Measurements from ENCODE around the gene CSF1R. TPM values are rescaled to one million over a fixed set of nuclear protein-coding genes. Genes with fewer than 3 reads are reported as not detected.
"Not testable (repeated sequence)": the region's sequence is repeated elsewhere in the genome, so short reads cannot be mapped to it uniquely, and the experiment has no call there.

Gene CSF1R
- total RNA-seq, 1 donor from 2014 or later = 15.2 TPM

DNA sequence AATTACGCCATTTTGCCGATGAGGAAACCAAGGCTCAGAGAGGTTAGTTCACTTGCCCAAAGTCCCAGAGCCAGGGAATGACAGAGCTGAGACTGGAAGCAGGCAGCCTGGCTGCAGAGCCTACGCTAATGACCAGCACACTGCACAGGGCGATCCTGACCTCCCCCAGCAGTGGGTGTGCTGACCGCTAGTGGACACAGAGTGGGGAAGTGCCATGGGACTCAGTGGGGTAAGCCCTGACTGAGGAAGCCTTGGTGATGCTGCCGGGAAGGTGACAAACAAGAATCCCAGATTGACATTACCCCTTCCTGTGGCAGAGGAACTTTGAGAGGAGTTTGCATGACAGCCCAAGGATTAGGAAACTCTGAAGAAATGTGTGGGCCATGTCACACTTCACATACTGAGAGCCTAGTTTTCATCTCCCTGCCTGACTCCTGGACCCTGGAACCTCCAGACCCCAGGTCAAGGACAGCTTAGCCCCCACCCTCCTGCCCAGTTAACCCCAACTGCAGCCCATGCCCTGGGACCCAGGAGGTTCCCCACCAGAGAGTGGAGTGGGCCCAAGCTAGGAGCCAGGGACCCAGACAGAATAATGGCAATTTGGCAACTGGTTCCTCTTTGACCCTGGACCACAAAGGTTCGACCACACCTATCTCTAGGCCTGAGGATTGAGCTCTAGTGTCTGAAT, 19.7 kb upstream of the CSF1R start:
- DNase-seq (ENCODE audit: low spot score) (no peak), ATAC-seq (peak; percentile 62)

- ATAC-seq = no peak
- no peak for DNase-seq (ENCODE audit: low spot score)
These were observed 18.2 kb upstream of the CSF1R start for GRCh38 chr5:150104550-150104870.

DNA sequence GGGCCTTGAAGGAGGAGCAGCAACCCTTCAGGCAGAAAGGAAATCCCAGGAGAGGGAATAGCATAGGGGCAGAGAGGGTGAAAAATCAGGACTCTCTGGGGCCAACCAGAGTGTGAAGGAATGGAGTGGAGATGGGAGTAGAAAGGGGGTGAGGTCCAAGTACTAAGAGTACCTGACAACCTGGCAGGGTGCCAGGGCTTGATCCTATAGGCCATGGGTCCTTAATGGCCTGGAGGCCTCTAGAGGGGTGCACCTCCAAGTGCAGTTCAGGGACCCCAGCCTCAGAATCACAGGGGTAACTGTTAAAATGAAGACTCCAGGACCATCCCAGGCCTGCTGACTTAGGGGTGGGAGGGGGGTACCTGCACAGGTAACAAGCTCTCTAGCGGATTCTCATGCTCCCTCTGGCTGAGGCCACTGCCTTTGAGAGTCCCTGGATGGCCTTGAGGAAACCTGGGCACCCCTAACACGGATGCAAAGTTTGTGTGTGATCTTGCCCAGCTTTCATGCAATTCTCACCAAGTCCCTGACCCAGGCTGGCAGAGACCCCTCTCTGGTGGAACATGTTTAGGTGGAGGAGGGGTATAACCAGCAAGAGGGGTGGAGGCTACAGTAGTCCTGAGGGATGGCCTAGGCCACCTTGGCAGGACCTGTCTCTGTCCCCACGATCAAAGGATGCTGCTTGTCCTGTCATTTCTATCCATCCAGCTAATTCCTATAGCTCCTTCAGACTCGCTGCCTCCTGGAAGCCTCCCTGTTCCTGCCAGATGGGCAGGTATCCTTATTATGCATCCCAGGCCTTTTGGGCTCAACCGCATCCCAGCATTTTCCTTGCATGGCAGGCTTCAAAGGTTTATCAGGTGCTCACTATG, 17.6 kb upstream of the CSF1R start:
- peak; percentile 44 for DNase-seq (ENCODE audit: low spot score)
- ATAC-seq = no peak

DNA sequence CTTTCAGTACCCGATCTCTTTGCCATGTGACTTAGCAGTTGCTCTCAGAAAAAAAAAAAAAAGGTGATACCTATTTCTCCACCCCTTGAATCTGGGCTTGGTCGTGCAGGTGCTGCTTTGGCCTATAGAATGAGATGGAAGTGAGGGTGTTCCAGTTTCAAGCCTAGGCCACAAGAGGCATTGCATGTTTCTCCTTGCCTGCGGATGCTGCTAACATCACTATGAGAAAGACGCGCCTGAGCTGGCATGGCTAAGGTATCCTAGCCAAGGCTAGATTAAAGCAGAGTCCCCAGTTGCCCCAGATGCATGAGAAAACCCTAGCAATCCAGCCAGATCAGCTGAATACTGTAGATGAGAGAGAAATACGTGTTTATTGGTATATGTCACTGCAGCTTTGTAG, 14.7 kb upstream of the CSF1R start:
- DNase-seq (ENCODE audit: low spot score) (no peak), ATAC-seq (no peak)

- DNase-seq (ENCODE audit: low spot score) = no peak
- ATAC-seq = no peak
These were observed 10.8 kb upstream of the CSF1R start for GRCh38 chr5:150097152-150097551.

DNA sequence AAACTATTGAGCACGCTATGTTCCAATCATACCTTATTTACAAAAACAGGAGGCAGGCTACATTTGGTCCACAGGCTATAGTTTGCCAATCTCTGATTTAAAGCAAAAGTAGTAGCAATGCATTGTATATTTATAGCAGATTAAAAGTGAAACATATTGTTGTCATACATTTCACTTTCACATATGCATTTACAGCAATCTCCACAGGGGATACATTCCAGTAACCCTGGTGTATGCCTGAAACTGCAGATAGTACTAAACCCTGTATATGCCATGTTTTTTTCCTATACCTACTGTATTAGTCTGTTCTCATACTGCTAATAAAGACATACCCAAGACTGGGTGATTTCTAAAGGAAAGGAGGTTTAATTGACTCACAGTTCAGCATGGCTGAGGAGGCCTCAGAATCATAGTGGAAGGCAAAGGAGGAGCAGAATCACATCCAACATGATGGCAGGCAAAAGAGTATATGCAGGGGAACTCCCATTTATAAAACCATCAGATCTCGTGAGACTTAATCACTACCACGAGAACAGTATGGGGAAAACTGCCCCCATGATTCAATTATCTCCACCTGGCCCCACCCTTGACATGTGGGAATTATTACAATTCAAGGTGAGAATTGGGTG, 5.9 kb upstream of the CSF1R start:
- DNase-seq (ENCODE audit: low spot score) (no peak), ATAC-seq (no peak)

- DNase-seq (ENCODE audit: low spot score) (peak; percentile 30), ATAC-seq (no peak)
These were observed 1.0 kb downstream of the CSF1R start for GRCh38 chr5:150085191-150085912.

DNA sequence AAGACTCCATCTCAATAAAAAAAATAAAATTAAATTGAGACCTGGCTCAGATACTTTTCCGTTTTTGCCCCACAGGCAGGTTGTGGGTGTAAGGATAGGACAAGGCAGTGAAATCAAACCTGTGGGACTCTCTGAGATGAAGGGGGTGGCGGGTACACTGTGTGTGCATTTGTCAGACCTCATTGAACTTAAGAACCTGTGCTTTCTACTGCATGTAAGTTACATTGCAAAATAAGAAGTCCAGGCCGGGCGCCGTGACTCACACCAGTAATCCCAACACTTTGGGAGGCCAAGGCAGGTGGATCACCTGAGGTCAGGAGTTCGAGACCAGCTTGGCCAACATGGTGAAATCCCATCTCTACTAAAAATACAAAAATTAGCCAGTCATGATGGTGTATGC, 1.6 kb downstream of the CSF1R start:
- not testable (repeated sequence) for ATAC-seq
- DNase-seq (ENCODE audit: low spot score) = peak; percentile 21

- ATAC-seq = peak; percentile 14
- DNase-seq (ENCODE audit: low spot score) = peak; percentile 35
These were observed 3.5 kb downstream of the CSF1R start for GRCh38 chr5:150082889-150083288.

DNA sequence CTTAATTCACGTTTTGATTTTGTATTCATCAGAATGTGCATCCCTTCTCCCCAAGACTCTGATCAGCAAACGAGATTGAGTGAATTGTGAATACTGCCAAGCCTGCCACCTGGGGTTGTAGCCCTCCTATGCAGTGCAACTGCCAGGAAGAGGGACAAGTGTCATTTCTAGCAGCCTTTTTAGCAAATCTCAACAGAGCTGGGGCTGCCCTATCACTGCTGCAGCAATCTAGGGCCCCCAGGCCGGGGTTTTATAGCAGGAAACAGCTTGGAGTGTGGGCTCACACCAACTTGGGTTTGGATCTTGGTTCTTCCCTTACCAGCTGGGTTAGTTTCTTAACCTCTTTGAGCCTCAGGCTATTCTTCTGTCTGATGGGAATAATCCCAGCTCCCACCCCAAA, 4.0 kb downstream of the CSF1R start:
- DNase-seq (ENCODE audit: low spot score) = no peak
- ATAC-seq = no peak

DNA sequence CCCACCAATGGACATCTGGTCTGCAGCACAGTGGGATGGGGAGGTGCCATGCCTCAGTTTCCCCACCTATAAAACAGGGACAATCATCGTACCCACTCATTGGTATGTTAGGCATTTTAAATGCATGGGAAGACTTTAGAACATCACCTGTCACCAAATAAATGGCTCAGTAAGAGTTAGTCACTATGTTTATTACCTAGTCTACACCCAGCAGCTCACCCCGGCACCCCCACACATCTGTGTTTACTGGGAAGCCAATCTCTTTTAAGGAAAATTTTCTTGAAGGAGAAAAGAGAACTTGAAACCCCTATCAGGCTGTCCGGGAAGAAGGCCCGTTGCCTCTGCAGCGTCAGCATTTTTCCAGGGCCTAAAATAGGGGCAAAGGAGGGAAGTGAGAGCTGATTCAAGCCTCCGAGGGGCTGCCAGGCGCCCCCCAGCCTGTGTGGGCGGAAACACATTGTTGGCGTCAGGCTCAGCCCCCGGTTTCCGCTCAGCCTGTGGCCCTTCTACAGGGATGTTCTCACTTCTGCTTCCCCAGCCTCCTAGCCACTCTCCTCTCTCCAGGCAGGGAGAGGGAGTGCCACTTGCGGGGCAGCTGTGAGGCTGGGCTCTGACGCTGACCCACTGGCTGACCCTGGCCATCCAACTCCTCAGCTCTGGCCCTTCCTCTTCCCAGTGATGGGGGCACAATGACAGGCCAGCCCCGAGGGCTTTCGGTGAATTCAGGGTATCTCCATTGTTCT, 4.6 kb downstream of the CSF1R start:
- ATAC-seq (peak; percentile 66), DNase-seq (ENCODE audit: low spot score) (peak; percentile 49)

DNA sequence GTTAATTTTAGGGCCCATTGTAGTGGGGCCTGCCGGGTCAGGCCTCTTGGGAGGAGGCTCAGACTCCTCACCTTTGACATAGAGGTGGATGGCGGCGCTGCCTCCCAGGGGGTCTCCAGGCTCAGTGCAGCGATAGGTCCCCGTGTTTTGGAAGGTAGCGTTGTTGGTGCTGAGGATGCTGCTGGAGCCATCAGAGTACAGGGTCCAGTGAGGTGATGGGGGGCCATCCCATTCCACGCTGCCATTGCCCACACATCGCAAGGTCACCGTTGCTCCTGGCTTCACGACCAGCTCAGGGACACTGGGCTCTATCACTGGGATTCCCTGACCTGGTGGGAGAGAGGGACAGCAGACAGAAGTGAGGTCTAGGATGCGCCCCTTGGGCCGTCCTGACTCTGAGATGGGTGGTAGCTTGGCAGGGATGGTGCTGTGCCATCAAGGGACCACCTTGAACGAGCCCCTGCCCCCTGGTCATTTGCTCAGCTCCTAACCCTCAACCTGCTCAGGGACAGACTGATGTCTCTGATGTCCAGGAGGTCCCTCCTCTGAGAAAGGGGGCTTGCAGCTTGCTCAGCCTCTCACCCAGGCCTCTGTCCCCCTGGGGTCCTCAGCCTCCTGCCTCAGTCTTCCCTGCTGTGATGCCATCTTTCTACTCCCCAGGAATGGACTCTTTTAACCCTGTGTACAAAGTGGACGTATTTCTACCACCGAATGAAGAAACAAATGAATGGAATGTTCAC, 5.5 kb downstream of the CSF1R start:
- ATAC-seq = no peak

DNA sequence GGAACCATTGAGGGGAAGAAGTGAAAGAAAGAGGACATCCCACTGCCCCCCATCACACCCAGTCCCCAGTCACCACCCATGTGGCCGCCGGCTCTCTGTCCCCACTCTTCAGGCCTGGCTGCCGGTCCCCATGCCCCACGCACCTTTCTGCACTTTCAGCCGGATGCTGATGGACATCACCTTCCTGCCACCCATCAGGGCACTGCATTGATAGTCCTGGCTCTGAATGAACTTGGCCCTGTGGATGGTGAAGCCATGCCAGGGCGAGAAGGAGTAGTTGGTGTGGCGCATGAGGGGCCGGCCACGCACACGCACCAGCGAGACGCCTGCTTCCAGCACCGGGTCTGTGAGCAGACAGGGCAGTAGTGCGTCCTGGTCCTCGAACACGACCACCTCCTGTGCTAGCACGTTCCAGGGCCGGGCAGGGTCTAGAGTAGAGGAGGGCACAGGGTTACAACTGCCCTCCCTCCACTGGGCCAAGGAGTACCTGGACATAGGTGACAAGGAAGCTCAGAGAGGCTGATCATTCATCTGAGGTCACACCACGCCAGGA, 6.4 kb downstream of the CSF1R start:
- no peak for ATAC-seq

More for the DNA sequence above, 5.5 kb downstream of the CSF1R start:
- DNase-seq (ENCODE audit: low spot score) = no peak

DNA sequence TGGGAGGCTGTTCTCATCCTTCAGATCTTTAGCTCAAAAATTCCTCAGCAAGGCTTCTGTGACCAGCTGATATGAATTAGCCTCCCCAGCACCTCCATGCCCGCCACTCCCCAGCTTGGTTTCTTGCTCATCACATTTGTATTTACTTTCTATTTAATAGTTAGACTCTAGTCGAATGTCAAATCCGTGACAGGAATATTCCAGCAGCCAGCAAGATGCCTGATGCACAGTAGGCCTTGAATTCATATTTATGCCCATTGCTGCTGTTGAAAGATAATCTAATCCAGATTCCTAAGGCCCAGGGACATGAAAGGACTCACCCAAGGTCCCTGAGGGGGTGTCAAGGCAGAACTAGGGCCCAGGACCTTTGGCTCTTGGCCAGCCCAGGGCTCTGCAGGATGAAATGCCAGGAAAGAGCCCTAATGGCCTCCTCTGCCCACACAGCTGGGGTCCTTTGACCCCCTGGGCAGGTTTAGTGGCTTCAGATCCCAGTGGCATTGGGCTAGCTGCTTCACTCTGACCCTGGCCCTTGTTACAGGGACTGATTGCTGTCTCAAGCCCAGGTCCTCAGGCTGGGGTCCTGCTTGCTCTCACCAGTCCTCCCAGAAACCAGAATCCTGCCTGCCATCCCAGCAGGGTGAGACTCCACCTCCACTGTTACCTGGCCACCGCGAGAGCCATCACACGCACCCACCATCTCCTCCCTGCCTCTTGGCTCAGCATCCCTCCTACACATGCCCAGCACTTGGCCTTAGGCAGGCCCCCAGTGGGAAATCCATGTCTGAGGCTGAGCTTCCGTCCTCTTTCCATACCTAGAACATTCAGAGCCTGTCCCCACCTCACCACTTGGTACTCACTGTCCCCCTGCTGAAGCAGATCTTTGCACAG, 7.3 kb downstream of the CSF1R start:
- peak; percentile 31 for DNase-seq (ENCODE audit: low spot score)
- ATAC-seq = no peak

More for the DNA sequence above, 6.4 kb downstream of the CSF1R start:
- DNase-seq (ENCODE audit: low spot score) = peak; percentile 36

GRCh38 chr5:150077996-150078801, 8.2 kb downstream of the CSF1R start:
- DNase-seq (ENCODE audit: low spot score) (peak; percentile 32), ATAC-seq (no peak)

DNA sequence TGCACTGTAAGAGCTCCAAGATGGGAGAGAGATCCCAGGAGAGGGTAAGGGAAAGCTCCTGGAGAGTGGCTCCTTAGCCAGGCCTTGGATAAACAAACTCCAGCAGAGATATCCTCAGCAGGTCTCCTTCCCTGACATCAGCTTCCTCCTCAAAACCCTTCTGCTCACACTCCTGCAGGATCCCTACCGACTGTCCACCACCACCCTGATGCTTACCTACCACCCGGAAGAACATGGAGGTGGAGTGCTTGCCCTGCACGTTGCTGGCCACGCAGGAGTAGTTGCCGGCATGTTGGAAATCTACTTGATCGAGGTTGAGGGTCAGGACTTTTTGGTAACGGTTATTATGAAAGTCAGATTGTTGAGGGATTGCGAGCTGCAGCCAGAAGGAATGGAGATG, 9.3 kb downstream of the CSF1R start:
- DNase-seq (ENCODE audit: low spot score) (no peak), ATAC-seq (no peak)

GRCh38 chr5:150075806-150076205, 10.5 kb downstream of the CSF1R start:
- ATAC-seq (no peak), DNase-seq (ENCODE audit: low spot score) (peak; percentile 33)

DNA sequence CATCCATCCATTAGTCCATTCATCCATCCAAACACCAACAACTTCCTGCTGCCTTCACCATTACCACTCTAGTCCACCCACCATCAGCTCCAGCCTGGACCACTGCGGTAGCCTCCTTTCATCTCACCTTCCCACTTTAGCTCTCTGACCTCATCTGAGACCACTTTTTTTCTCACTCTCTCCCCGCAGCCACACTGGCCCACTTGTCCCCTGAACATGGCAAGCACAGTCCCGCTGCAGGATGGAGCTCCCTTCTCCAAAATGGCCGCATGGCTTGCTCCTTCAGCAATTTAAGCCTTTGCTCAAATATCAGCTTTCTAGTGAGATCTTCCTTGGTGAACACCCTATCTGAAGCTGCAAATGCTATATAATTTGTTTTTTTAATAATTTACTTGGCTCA, 11.1 kb downstream of the CSF1R start:
- no peak for DNase-seq (ENCODE audit: low spot score)

More for the DNA sequence above, 11.1 kb downstream of the CSF1R start:
- no peak for ATAC-seq

All from left lobe of liver (tissue), 2 donors.